Measurements from ENCODE around the gene RORB.

The RORB gene

DNA sequence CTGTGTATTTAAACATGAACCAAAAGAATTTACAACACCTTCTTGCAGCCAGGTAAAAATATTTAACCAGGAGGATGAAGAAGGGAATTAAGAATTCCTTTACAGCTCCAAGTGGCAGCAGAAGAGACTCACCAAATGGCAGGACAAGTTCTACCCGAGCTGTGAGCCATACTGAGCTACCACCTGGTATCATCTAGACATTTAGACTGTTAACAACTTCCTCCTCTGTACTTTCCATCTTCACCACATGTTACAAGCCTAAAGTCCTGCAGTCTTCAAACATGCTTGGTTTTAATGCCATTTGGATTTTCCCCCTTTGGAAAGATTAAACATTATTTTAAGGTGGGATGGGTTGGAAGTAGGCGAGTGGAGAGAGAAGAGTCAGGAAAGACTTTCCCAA lies 200.4 kb downstream of the RORB start:
- Mint-ChIP-seq H3K4me3 (no peak overlapping the region), H3K4me1 (no peaks in the 10 kb centered on the region), H3K36me3 (ENCODE audit: insufficient read depth) (no peaks in the 10 kb centered on the region), H3K27ac (ENCODE audit: low read depth) (no peak overlapping the region), H3K9me3 (no peaks in the 10 kb centered on the region), H3K27me3 (peaks cover 46% of the 10 kb centered on the region)
- no peak for DNase-seq (ENCODE audit: low spot score in 2 of 2)
- no peak for ATAC-seq (replicated peaks; ENCODE audit: extremely low read depth, poor library complexity, severe bottlenecking)

DNA sequence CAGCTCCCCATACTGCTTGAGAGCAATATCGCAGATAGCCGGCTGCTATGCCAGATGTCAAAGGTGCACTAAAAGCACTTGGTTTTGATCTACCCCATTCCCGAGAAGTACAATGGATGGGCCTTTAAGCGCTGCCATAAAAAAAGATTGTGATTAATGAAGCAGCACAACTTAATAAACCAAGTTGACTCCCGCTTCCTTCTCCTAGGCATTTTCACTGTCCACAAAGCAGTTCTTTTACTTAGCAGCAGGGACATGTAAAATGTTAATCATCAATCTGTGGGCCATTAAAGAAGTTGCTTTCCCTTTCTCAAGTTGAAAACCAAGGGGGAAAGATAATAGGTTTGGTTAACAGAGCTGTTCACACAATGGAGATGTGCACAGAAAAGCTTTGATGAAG lies 214.2 kb downstream of the RORB start:
- Mint-ChIP-seq H3K27ac (ENCODE audit: low read depth) (no peak overlapping the region), H3K4me1 (no peaks in the 10 kb centered on the region), H3K27me3 (peaks cover 34% of the 10 kb centered on the region), H3K36me3 (ENCODE audit: insufficient read depth) (no peaks in the 10 kb centered on the region), H3K4me3 (no peak overlapping the region), H3K9me3 (no peaks in the 10 kb centered on the region)
- DNase-seq (ENCODE audit: low spot score in 2 of 2) (no peak), ATAC-seq (replicated peaks; ENCODE audit: extremely low read depth, poor library complexity, severe bottlenecking) (no peak)

DNA sequence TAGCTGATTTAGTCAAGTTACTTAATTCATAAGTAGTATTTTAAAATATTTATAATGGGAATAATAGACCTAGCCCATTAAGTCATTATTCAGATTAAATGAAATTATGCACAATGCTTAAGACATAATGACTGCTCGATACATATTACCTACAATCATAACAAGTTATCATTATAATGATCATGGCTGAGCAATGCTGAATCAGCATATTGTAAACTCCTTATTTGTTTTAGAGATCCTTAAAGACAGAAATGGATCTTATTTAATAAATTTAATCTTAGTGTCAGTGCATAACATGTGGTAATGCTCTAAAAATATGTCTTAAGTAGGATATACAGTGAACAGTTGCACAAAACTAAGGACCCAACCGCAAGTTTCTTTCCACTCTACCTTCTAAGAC lies 221.6 kb downstream of the RORB start:
- peaks cover 47% of the 10 kb centered on the region for H3K27me3 Mint-ChIP-seq
- ATAC-seq (replicated peaks; ENCODE audit: extremely low read depth, poor library complexity, severe bottlenecking) (no peak), DNase-seq (ENCODE audit: low spot score in 2 of 2) (no peak)
- no peaks in the 10 kb centered on the region for H3K4me1 Mint-ChIP-seq
- no peak overlapping the region for H3K27ac Mint-ChIP-seq (ENCODE audit: low read depth)
- H3K9me3 Mint-ChIP-seq, result no peaks in the 10 kb centered on the region
- no peaks in the 10 kb centered on the region for H3K36me3 Mint-ChIP-seq (ENCODE audit: insufficient read depth)
- no peak overlapping the region for H3K4me3 Mint-ChIP-seq

DNA sequence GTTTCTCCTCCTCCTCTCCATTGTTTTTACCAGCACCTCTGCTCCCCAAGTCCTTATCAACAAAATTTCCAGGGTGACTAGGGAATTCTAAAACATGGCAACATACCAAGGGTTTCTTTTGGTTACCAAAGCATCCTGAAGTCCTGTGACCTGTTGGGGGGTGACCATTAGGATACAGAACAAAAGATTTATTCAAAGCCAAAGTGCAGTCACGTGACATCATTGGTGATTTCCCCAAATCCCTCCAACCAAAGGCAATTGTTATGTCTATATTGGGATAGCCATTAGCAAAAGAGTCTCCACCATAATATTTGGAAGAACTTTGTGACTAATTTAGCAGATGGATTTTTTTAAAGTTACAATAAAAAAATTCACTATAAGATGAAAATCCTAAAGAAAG lies 222.2 kb downstream of the RORB start:
- peaks cover 41% of the 10 kb centered on the region for H3K27me3 Mint-ChIP-seq
- no peaks in the 10 kb centered on the region for H3K36me3 Mint-ChIP-seq (ENCODE audit: insufficient read depth)
- no peak overlapping the region for H3K27ac Mint-ChIP-seq (ENCODE audit: low read depth)
- no peak overlapping the region for H3K4me3 Mint-ChIP-seq
- ATAC-seq (replicated peaks; ENCODE audit: extremely low read depth, poor library complexity, severe bottlenecking) (no peak), DNase-seq (ENCODE audit: low spot score in 2 of 2) (no peak)
- H3K9me3 Mint-ChIP-seq, result no peaks in the 10 kb centered on the region
- no peaks in the 10 kb centered on the region for H3K4me1 Mint-ChIP-seq

- H3K9me3 Mint-ChIP-seq, result no peaks in the 10 kb centered on the region
- ATAC-seq (replicated peaks; ENCODE audit: extremely low read depth, poor library complexity, severe bottlenecking) (no peak), DNase-seq (ENCODE audit: low spot score in 2 of 2) (no peak)
- H3K27ac Mint-ChIP-seq (ENCODE audit: low read depth), result no peak overlapping the region
- H3K4me3 Mint-ChIP-seq, result no peak overlapping the region
- H3K36me3 Mint-ChIP-seq (ENCODE audit: insufficient read depth), result no peaks in the 10 kb centered on the region
- no peaks in the 10 kb centered on the region for H3K4me1 Mint-ChIP-seq
- H3K27me3 Mint-ChIP-seq, result peaks cover 28% of the 10 kb centered on the region
Measured at GRCh38 chr9:74721696-74722660, 224.8 kb downstream of the RORB start.

DNA sequence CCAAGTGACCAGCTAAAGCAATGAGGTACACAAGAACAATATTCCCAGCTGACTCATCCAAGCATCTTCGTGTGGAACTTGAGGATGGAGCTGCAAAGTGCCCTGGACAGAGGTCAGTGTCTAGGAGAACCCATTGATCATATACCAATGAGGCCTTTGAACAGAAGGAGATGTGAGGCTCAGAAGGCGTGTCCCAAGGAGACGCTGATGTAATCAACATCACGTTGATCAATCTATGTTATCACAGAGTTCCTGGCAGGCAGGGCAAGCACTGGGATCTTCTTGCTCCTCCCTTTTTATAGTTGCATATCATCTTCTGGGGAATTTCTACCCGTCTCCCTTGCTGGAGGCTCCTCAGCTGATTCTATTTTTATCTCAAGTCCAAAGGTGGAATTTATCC lies 227.2 kb downstream of the RORB start:
- no peak overlapping the region for H3K27ac Mint-ChIP-seq (ENCODE audit: low read depth)
- DNase-seq (ENCODE audit: low spot score in 2 of 2), result no peak
- ATAC-seq (replicated peaks; ENCODE audit: extremely low read depth, poor library complexity, severe bottlenecking), result no peak
- H3K4me1 Mint-ChIP-seq, result no peaks in the 10 kb centered on the region
- no peaks in the 10 kb centered on the region for H3K9me3 Mint-ChIP-seq
- H3K27me3 Mint-ChIP-seq, result peaks cover 12% of the 10 kb centered on the region
- H3K4me3 Mint-ChIP-seq, result no peak overlapping the region
- H3K36me3 Mint-ChIP-seq (ENCODE audit: insufficient read depth), result no peaks in the 10 kb centered on the region

DNA sequence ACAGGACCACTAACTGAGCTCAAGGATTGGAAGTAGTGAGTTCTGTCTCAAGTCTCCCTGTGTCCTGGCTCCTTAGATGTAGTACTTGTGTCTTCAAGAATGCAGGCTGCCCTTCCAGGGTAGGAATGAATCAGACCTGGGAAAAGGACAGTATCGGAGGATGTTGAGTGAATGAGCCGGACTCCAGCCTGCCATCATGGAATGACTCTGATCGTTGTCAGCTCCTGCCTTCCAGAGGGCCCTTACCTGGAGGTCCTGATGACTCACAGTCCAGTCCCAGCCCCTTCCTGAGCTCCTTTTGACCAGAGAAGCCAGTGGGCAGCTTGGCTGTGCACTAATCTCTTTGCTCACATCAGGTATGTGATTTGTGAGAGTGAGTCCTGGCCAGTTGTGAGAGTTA lies 229.4 kb downstream of the RORB start:
- Mint-ChIP-seq H3K27ac (ENCODE audit: low read depth) (no peak overlapping the region), H3K4me3 (no peak overlapping the region), H3K9me3 (no peaks in the 10 kb centered on the region), H3K36me3 (ENCODE audit: insufficient read depth) (no peaks in the 10 kb centered on the region), H3K4me1 (no peaks in the 10 kb centered on the region), H3K27me3 (peaks cover 2% of the 10 kb centered on the region)
- no peak for DNase-seq (ENCODE audit: low spot score in 2 of 2)
- no peak for ATAC-seq (replicated peaks; ENCODE audit: extremely low read depth, poor library complexity, severe bottlenecking)

DNA sequence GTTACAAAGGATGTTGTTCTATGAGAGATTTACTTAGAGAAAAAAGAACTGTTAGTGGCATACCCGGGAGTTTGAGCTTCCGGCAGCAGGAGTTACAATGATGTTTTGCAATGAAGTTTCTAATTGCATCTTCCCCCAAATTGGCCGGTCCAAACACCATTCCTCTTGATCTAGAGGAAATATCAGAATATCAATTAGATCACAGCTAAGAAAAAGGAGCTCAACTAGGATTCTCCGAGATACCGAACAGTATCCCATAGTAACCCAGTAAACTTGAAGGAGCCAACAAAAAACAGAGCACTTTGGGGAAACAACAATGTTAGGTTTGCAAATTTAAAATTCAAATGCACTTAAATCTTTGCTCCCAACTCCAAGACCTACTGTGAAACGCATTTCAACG lies 231.0 kb downstream of the RORB start:
- H3K27ac Mint-ChIP-seq (ENCODE audit: low read depth), result no peak overlapping the region
- no peak for ATAC-seq (replicated peaks; ENCODE audit: extremely low read depth, poor library complexity, severe bottlenecking)
- no peaks in the 10 kb centered on the region for H3K27me3 Mint-ChIP-seq
- no peaks in the 10 kb centered on the region for H3K4me1 Mint-ChIP-seq
- DNase-seq (ENCODE audit: low spot score in 2 of 2), result no peak
- H3K36me3 Mint-ChIP-seq (ENCODE audit: insufficient read depth), result no peaks in the 10 kb centered on the region
- no peaks in the 10 kb centered on the region for H3K9me3 Mint-ChIP-seq
- H3K4me3 Mint-ChIP-seq, result no peak overlapping the region

- Mint-ChIP-seq H3K9me3 (no peaks in the 10 kb centered on the region), H3K36me3 (ENCODE audit: insufficient read depth) (no peaks in the 10 kb centered on the region), H3K27ac (ENCODE audit: low read depth) (no peak overlapping the region), H3K4me3 (no peak overlapping the region), H3K27me3 (no peaks in the 10 kb centered on the region), H3K4me1 (no peaks in the 10 kb centered on the region)
- ATAC-seq (replicated peaks; ENCODE audit: extremely low read depth, poor library complexity, severe bottlenecking) (no peak), DNase-seq (ENCODE audit: low spot score in 2 of 2) (no peak)
Measured at GRCh38 chr9:74729136-74729695, 232.1 kb downstream of the RORB start.

- no peak overlapping the region for H3K4me3 Mint-ChIP-seq
- no peak for DNase-seq (ENCODE audit: low spot score in 2 of 2)
Measured at GRCh38 chr9:74735761-74736160, 238.6 kb downstream of the RORB start.

GRCh38 chr9:74736646-74737045 lies 239.5 kb downstream of the RORB start:
- no peak overlapping the region for H3K4me3 Mint-ChIP-seq
- DNase-seq (ENCODE audit: low spot score in 2 of 2) (no peak), ATAC-seq (replicated peaks; ENCODE audit: extremely low read depth, poor library complexity, severe bottlenecking) (no peak)
- no peaks in the 10 kb centered on the region for H3K9me3 Mint-ChIP-seq
- H3K27me3 Mint-ChIP-seq, result peaks cover 16% of the 10 kb centered on the region
- no peak overlapping the region for H3K27ac Mint-ChIP-seq (ENCODE audit: low read depth)
- peaks cover 3% of the 10 kb centered on the region for H3K36me3 Mint-ChIP-seq (ENCODE audit: insufficient read depth)
- peaks cover 6% of the 10 kb centered on the region for H3K4me1 Mint-ChIP-seq

More at GRCh38 chr9:74735761-74736160, 238.6 kb downstream of the RORB start:
- no peak for ATAC-seq (replicated peaks; ENCODE audit: extremely low read depth, poor library complexity, severe bottlenecking)
- peaks cover 3% of the 10 kb centered on the region for H3K36me3 Mint-ChIP-seq (ENCODE audit: insufficient read depth)
- no peak overlapping the region for H3K27ac Mint-ChIP-seq (ENCODE audit: low read depth)
- no peaks in the 10 kb centered on the region for H3K9me3 Mint-ChIP-seq
- H3K4me1 Mint-ChIP-seq, result peaks cover 6% of the 10 kb centered on the region
- peaks cover 16% of the 10 kb centered on the region for H3K27me3 Mint-ChIP-seq

- no peak overlapping the region for H3K4me3 Mint-ChIP-seq
- no peaks in the 10 kb centered on the region for H3K9me3 Mint-ChIP-seq
- DNase-seq (ENCODE audit: low spot score in 2 of 2) (no peak), ATAC-seq (replicated peaks; ENCODE audit: extremely low read depth, poor library complexity, severe bottlenecking) (no peak)
- H3K27me3 Mint-ChIP-seq, result peaks cover 46% of the 10 kb centered on the region
- no peaks in the 10 kb centered on the region for H3K4me1 Mint-ChIP-seq
- H3K27ac Mint-ChIP-seq (ENCODE audit: low read depth), result no peak overlapping the region
- H3K36me3 Mint-ChIP-seq (ENCODE audit: insufficient read depth), result peaks cover 3% of the 10 kb centered on the region
Measured at GRCh38 chr9:74742191-74742790, 245.2 kb downstream of the RORB start.
